Suprapubic skin (tissue), 4 donors: ENCODE measurements around the gene L3MBTL1. TPM values are rescaled to one million over a fixed set of nuclear protein-coding genes. Genes with fewer than 3 reads are reported as not detected.

Experiments
- DNase-seq, 2 donors: peaks; one replicate each; pipeline ENCODE4 v3.0.0-alpha.2; 2019; ENCODE audit warnings: low spot score in 2 of 2
- H3K27ac ChIP-seq: fragments of 200-600 bp; sonication (generic); one replicate; pipeline ENCODE4 v1.5.1; 2019
- H3K27me3 ChIP-seq: fragments of 200-600 bp; sonication (generic); one replicate; pipeline ENCODE4 v1.5.1; 2019
- H3K36me3 ChIP-seq: fragments of 200-600 bp; sonication (generic); one replicate; pipeline ENCODE4 v1.5.1; 2019
- H3K4me1 ChIP-seq: fragments of 200-600 bp; sonication (generic); one replicate; pipeline ENCODE4 v1.5.1; 2019
- H3K4me3 ChIP-seq: fragments of 200-600 bp; sonication (generic); one replicate; pipeline ENCODE4 v1.5.1; 2019; ENCODE audit warnings: mild to moderate bottlenecking
- H3K9me3 ChIP-seq: fragments of 200-600 bp; sonication (generic); one replicate; pipeline ENCODE4 v1.5.1; 2019
- EP300 ChIP-seq: sonication (generic); formaldehyde crosslinking; IDR thresholded peaks from one replicate; pipeline ENCODE4 v1.6.1; 2017; ENCODE audit warnings: antibody characterized with exemption
- POLR2A ChIP-seq, 2 donors: fragments of 450-650 bp; IDR thresholded peaks; one replicate each; pipeline ENCODE4 v1.6.1; 2017; ENCODE audit warnings: antibody characterized with exemption in 2 of 2, mild to moderate bottlenecking in 2 of 2, moderate library complexity in 2 of 2
- POLR2AphosphoS5 ChIP-seq, 3 donors: sonication (generic); formaldehyde crosslinking; IDR thresholded peaks; one replicate each; pipeline ENCODE4 v1.6.1; 2017; ENCODE audit warnings: antibody characterized with exemption in 3 of 3
- WGBS: methylation state at CpG from one replicate; pipeline ENCODE4 v1.1.5; 2018; 5-methylcytosine and 5-hydroxymethylcytosine counted together
- total RNA-seq, 4 donors: library from RNA; depleted of rRNA; stranded (reverse); fragments of >200 nt; gene quantifications; one replicate each; pipeline ENCODE4 v1.1.0, GENCODE V29; 2016
- TF ChIP-seq, protein P1 (sequence below), 2 donors: fragments of 200-600 bp in 1 of 2; fragments of 450-650 bp in 1 of 2; sonication (generic) in 1 of 2; IDR thresholded peaks; one replicate each; pipeline ENCODE4 v1.5.1; 2016 to 2019; ENCODE audit warnings: antibody characterized with exemption in 2 of 2, mild to moderate bottlenecking in 1 of 2, moderate library complexity in 1 of 2

Gene L3MBTL1
- total RNA-seq, 4 donors from 2014 or later: 8.9 to 39.7 (median 14.6) TPM

DNA sequence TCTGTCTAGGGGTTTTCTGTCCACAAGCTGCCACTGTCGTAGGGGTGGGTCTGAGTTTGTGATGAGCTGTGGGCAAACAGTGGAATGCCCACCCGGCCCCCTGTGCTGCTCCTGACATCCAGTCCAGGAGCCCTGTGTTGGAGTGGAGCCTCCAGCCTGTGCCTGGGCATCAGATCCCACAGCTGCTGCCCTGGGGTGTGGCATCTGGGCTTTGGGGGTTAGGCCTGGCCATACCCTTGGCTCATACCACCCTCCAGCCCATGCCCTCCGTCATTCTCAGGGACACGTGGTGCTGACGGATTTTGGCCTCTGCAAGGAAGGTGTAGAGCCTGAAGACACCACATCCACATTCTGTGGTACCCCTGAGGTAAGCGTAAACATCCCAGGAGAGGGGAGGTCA is 64.3 kb downstream of the L3MBTL1 start:
- no peak for DNase-seq
- WGBS: 95% methylated on average over 5 of the region's 6 CpGs
- Histone ChIP-seq H3K36me3 (no peaks in the 10 kb centered on the region), H3K9me3 (no peaks in the 10 kb centered on the region), H3K4me1 (no peaks in the 10 kb centered on the region), H3K27ac (no peak overlapping the region), H3K4me3 (no peak overlapping the region), H3K27me3 (no peaks in the 10 kb centered on the region)
- TF ChIP-seq, protein P1, sequence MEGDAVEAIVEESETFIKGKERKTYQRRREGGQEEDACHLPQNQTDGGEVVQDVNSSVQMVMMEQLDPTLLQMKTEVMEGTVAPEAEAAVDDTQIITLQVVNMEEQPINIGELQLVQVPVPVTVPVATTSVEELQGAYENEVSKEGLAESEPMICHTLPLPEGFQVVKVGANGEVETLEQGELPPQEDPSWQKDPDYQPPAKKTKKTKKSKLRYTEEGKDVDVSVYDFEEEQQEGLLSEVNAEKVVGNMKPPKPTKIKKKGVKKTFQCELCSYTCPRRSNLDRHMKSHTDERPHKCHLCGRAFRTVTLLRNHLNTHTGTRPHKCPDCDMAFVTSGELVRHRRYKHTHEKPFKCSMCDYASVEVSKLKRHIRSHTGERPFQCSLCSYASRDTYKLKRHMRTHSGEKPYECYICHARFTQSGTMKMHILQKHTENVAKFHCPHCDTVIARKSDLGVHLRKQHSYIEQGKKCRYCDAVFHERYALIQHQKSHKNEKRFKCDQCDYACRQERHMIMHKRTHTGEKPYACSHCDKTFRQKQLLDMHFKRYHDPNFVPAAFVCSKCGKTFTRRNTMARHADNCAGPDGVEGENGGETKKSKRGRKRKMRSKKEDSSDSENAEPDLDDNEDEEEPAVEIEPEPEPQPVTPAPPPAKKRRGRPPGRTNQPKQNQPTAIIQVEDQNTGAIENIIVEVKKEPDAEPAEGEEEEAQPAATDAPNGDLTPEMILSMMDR (IDR thresholded peaks at IDR 0.05): no peak
- no peak for TF ChIP-seq EP300
- TF ChIP-seq POLR2A (IDR thresholded peaks at IDR 0.05): no peak
- TF ChIP-seq POLR2AphosphoS5 (IDR thresholded peaks at IDR 0.05): no peak

DNA sequence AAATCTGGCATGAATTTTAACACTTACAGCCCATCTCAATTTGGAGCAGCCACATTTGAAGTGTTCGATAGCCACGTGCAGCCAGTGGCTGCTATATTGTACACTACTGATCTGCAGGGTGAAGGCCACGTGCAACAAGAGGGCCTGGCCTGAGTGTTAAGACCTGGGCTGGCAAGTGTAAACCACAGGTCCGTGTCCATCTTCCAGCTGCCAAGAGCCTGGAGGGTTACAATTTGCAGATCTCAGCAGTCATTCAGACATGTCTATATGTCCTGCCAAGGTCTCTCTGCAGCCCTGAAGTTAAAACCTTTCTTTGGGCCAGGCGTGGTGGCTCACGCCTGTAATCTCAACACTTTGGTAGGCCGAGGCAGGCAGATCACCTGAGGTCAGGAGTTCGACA is 65.4 kb downstream of the L3MBTL1 start:
- no peak overlapping the region for H3K4me3 ChIP-seq
- WGBS: 89% methylated on average over 8 of the region's 8 CpGs
- TF ChIP-seq POLR2A (IDR thresholded peaks at IDR 0.05) (no peak), EP300 (no peak), POLR2AphosphoS5 (IDR thresholded peaks at IDR 0.05) (no peak)
- TF ChIP-seq, protein P1 (IDR thresholded peaks at IDR 0.05): no peak
- no peak overlapping the region for H3K27ac ChIP-seq
- H3K36me3 ChIP-seq: no peaks in the 10 kb centered on the region
- H3K9me3 ChIP-seq: no peaks in the 10 kb centered on the region
- no peak for DNase-seq
- H3K4me1 ChIP-seq: no peaks in the 10 kb centered on the region
- H3K27me3 ChIP-seq: no peaks in the 10 kb centered on the region

DNA sequence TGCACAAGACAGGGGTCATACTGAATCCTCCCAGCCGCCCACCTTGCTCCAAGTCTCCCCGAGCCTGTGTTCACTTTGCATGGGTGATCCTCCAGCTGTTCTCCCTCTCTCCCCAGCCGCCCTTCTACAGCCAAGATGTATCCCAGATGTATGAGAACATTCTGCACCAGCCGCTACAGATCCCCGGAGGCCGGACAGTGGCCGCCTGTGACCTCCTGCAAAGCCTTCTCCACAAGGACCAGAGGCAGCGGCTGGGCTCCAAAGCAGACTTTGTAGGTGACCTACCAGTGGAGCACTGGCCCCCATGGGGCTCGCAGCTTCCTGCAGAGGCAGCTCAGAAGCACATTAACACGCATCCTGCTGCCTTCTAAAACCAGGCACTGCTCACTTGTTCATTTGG is 68.6 kb downstream of the L3MBTL1 start:
- Histone ChIP-seq H3K27ac (no peak overlapping the region), H3K4me1 (no peaks in the 10 kb centered on the region), H3K4me3 (no peak overlapping the region), H3K27me3 (no peaks in the 10 kb centered on the region), H3K36me3 (no peaks in the 10 kb centered on the region), H3K9me3 (no peaks in the 10 kb centered on the region)
- TF ChIP-seq POLR2A (IDR thresholded peaks at IDR 0.05) (no peak), EP300 (no peak), POLR2AphosphoS5 (IDR thresholded peaks at IDR 0.05) (no peak)
- TF ChIP-seq, protein P1 (IDR thresholded peaks at IDR 0.05): no peak
- DNase-seq: no peak
- 75% methylated on average over 9 of the region's 10 CpGs for WGBS

DNA sequence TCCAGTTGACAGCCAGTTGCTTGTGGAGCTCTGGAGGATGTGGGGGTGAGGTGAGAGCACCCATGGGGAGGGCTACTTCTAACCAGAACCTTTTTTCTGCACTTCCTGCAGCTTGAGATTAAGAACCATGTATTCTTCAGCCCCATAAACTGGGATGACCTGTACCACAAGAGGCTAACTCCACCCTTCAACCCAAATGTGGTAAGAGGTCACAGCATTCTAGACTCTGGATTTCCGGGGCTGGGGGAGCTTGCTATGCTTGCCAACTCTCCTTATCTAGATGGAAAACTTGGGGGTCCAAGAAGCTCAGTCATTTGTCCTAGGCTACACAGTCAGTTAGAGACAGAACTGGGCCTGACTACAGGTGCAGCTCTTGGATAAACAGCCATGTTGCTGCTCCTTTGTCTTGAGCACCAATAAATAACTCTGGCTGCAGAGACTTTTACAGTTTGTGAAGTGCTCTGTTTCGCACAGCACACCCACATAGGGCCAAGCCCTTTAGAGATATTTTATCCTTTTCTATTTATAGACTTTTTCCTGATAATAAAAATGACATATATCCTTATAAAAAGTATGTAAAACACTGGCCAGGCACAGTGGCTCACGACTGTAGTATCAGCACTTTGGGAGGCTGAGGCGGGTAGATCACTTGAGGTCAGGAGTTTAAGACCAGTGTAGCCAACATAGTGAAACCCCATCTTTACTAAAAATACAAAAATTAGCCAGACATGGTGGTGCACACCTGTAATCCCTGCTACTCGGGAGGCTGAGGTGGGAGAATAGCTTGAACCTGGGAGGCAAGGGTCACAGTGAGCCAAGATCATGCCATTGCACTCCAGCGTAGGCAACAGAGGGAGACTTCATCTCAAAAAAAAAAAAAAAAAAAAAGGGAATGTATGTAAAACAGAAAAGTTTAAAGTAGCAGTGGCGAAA is 72.6 kb downstream of the L3MBTL1 start:
- Histone ChIP-seq H3K27ac (no peak overlapping the region), H3K4me3 (no peak overlapping the region), H3K9me3 (no peaks in the 10 kb centered on the region), H3K4me1 (no peaks in the 10 kb centered on the region), H3K36me3 (no peaks in the 10 kb centered on the region), H3K27me3 (no peaks in the 10 kb centered on the region)
- no peak for DNase-seq
- WGBS: 81% methylated on average over 7 of the region's 7 CpGs
- TF ChIP-seq POLR2AphosphoS5 (IDR thresholded peaks at IDR 0.05): no peak
- TF ChIP-seq, protein P1 (IDR thresholded peaks at IDR 0.05): no peak
- no peak for TF ChIP-seq POLR2A (IDR thresholded peaks at IDR 0.05)
- TF ChIP-seq EP300: no peak

DNA sequence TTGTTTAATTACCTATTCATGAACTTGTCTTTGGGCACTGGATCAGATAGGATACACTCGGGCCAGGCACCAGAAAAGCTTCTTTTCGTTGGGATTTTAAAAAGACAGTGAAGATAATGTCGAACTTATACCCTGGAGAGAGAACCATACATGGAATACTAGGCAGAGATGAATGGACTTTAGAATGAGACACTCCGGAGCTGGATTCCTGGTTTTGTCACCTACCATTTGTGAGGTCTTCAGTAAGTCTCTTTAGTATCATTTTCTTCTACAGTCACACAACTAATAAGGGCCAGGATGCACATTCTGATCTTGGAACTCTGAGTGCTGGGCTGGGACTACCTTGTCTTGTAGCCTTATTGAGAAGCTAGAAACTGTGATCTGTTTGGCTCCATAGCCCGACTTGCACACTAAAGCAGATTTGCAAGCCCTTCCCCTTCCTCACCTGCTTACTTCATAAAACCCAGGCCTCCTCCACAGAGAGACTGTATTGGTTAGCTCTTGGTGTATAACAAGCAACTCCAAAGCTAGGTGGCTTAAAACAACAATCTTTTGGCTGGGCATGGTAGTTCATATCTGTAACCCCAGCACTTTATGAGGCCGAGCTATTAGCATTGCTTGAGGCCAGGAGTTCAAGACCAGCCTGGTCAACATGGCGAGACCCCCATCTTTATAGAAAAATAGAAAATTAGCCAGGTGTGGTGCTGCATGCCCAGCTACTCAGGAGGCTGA is 75.8 kb downstream of the L3MBTL1 start:
- Histone ChIP-seq H3K4me3 (no peak overlapping the region), H3K27ac (no peak overlapping the region), H3K9me3 (no peaks in the 10 kb centered on the region), H3K4me1 (no peaks in the 10 kb centered on the region), H3K27me3 (no peaks in the 10 kb centered on the region), H3K36me3 (no peaks in the 10 kb centered on the region)
- WGBS: 82% methylated on average over 7 of the region's 7 CpGs
- DNase-seq: no peak
- TF ChIP-seq POLR2AphosphoS5 (IDR thresholded peaks at IDR 0.05) (no peak), POLR2A (IDR thresholded peaks at IDR 0.05) (no peak)
